SK-N-SH (cell line): ENCODE measurements around the gene SPRED2. TPM values are rescaled to one million over a fixed set of nuclear protein-coding genes. Genes with fewer than 3 reads are reported as not detected.

Source experiments
- CTCF ChIA-PET: fragments of 300-600, 350-600 bp; formaldehyde crosslinking; extraction: SDS; loops from one replicate; lab custom pipeline; 2021; lab: Yijun Ruan, JAX
- POLR2A ChIA-PET: fragments of 350-600 bp; sonication (Branson Sonifier 250); formaldehyde crosslinking; extraction: SDS; loops from one replicate; lab custom pipeline; 2020; ENCODE audit warnings: antibody characterized with exemption, inconsistent platforms; lab: Yijun Ruan, JAX
- DNase-seq: peaks from one replicate; pipeline ENCODE4 v3.0.0; 2012
- H2AFZ ChIP-seq: fragments of 200-600 bp; sonication (generic); 2 replicates; pipeline ENCODE4 v1.8.1; 2016; ENCODE audit warnings: antibody characterized with exemption, mild to moderate bottlenecking, low read depth
- H3F3A ChIP-seq: fragments of 200-600 bp; sonication (generic); replicated peaks from 2 replicates; pipeline ENCODE3; 2016; ENCODE audit warnings: antibody characterized with exemption, mild to moderate bottlenecking; ENCODE audit not compliant: insufficient read depth
- H3K27ac ChIP-seq, 2 experiments: fragments of 200-500 bp in 1 of 2; fragments of 200-600 bp in 1 of 2; sonication (Bioruptor generic) in 1 of 2; sonication (generic), shearing (Covaris generic) in 1 of 2; 2 replicates each; pipeline versions ENCODE4 v1.5.1 to v1.6.1; 2014 to 2016; ENCODE audit warnings: low read depth in 2 of 2, inconsistent platforms in 1 of 2, low read length in 1 of 2, mild to moderate bottlenecking in 1 of 2, mixed read lengths in 1 of 2
- H3K27me3 ChIP-seq: fragments of 200-600 bp; sonication (generic), shearing (Covaris generic); 2 replicates; pipeline ENCODE4 v1.6.1; 2016; ENCODE audit warnings: mixed run types; ENCODE audit not compliant: insufficient read depth
- H3K36me3 ChIP-seq, 2 experiments: fragments of 200-500 bp in 1 of 2; fragments of 200-600 bp in 1 of 2; sonication (Bioruptor generic) in 1 of 2; sonication (generic) in 1 of 2; replicated peaks in 1 of 2; 2 replicates each; pipeline versions ENCODE3 to v1.5.1; 2014 to 2016; ENCODE audit warnings: low read length in 1 of 2, mild to moderate bottlenecking in 1 of 2; ENCODE audit not compliant: insufficient read depth in 2 of 2, control insufficient read depth in 1 of 2
- H3K4me1 ChIP-seq, 2 experiments: fragments of 200-500 bp in 1 of 2; fragments of 200-600 bp in 1 of 2; sonication (Bioruptor generic) in 1 of 2; sonication (generic), shearing (Covaris generic) in 1 of 2; 2 replicates each; pipeline versions ENCODE4 v1.5.1 to v1.6.1; 2014 to 2016; ENCODE audit warnings: low read depth in 1 of 2, low read length in 1 of 2, mixed run types in 1 of 2; ENCODE audit not compliant: insufficient read depth in 2 of 2, control insufficient read depth in 1 of 2
- H3K4me2 ChIP-seq: fragments of 200-600 bp; sonication (generic), shearing (Covaris generic); 2 replicates; pipeline ENCODE4 v1.6.1; 2017; ENCODE audit warnings: mixed run types
- H3K4me3 ChIP-seq, 2 experiments: fragments of 200-500 bp in 1 of 2; fragments of 200-600 bp in 1 of 2; sonication (Bioruptor generic) in 1 of 2; sonication (generic), shearing (Covaris generic) in 1 of 2; 2 replicates each; pipeline versions ENCODE4 v1.5.1 to v1.8.1; 2014 to 2016; ENCODE audit warnings: low read depth in 2 of 2, inconsistent platforms in 1 of 2, low read length in 1 of 2, mild to moderate bottlenecking in 1 of 2, mixed read lengths in 1 of 2, moderate library complexity in 1 of 2
- H3K79me2 ChIP-seq: fragments of 200-600 bp; sonication (generic); 2 replicates; pipeline ENCODE4 v1.8.1; 2017; ENCODE audit warnings: mild to moderate bottlenecking; ENCODE audit not compliant: insufficient read depth
- H3K9ac ChIP-seq: fragments of 200-600 bp; sonication (generic); 2 replicates; pipeline ENCODE4 v1.6.1; 2017; ENCODE audit warnings: mixed run types
- H3K9me2 ChIP-seq: fragments of 200-600 bp; sonication (generic); 2 replicates; pipeline ENCODE4 v1.6.1; 2017; ENCODE audit warnings: mixed run types
- H3K9me3 ChIP-seq: fragments of 200-600 bp; sonication (generic); 2 replicates; pipeline ENCODE4 v1.6.1; 2017; ENCODE audit warnings: mixed run types, mild to moderate bottlenecking, moderate library complexity
- H4K20me1 ChIP-seq: fragments of 200-600 bp; sonication (generic); 2 replicates; pipeline ENCODE4 v1.6.1; 2017; ENCODE audit warnings: mild to moderate bottlenecking, mixed run types; ENCODE audit not compliant: insufficient read depth
- ELF1 ChIP-seq: IDR thresholded peaks from 2 replicates; pipeline ENCODE4 v1.4.0; 2012
- EZH2phosphoT487 ChIP-seq: fragments of 200-600 bp; sonication (generic); IDR thresholded peaks from 2 replicates; pipeline ENCODE4 v1.6.1; 2017; ENCODE audit warnings: low read depth, mixed run types, mild to moderate bottlenecking, antibody characterized with exemption, moderate library complexity, borderline replicate concordance
- FOSL2 ChIP-seq: IDR thresholded peaks from 2 replicates; pipeline ENCODE4 v1.4.0; 2012; ENCODE audit warnings: low read depth, mild to moderate bottlenecking, moderate library complexity, borderline replicate concordance
- FOXM1 ChIP-seq: IDR thresholded peaks from 2 replicates; pipeline ENCODE4 v1.4.0; 2012; ENCODE audit warnings: low read depth, mild to moderate bottlenecking
- GABPA ChIP-seq: IDR thresholded peaks from 2 replicates; pipeline ENCODE4 v1.4.0; 2012; ENCODE audit warnings: low read depth, mild to moderate bottlenecking
- GATA2 ChIP-seq: sonication (generic); formaldehyde crosslinking; IDR thresholded peaks from 2 replicates; pipeline ENCODE4 v1.5.0; 2020; ENCODE audit warnings: mild to moderate bottlenecking, missing genetic modification reagents
- MXI1 ChIP-seq: IDR thresholded peaks from 2 replicates; pipeline ENCODE4 v1.6.1; 2012; ENCODE audit warnings: mild to moderate bottlenecking, low read depth, low read length, improper control_type of control experiment
- PBX3 ChIP-seq: IDR thresholded peaks from 2 replicates; pipeline ENCODE4; 2012
- RCOR1 ChIP-seq: fragments of 150-350 bp; IDR thresholded peaks from 2 replicates; pipeline ENCODE4 v1.6.1; 2017; ENCODE audit warnings: antibody characterized with exemption, low read length
- TCF12 ChIP-seq: IDR thresholded peaks from 2 replicates; pipeline ENCODE4 v1.4.0; 2012
- YY1 ChIP-seq: IDR thresholded peaks from 2 replicates; pipeline ENCODE4 v1.4.0; 2012; ENCODE audit warnings: low read depth, mild to moderate bottlenecking
- WGBS: methylation state at CpG from one replicate; pipeline ENCODE4 v1.1.6; 2017; ENCODE audit warnings: low lambda C conversion rate; 5-methylcytosine and 5-hydroxymethylcytosine counted together
- polyA plus RNA-seq, 3 experiments: library from polyadenylated mRNA; depleted of rRNA; stranded (reverse); fragments of >200 nt; gene quantifications; 2 replicates each; pipeline ENCODE4 v1.2.3, GENCODE V29; 2012
- TF ChIP-seq, protein P1 (sequence below): fragments of 150-350 bp; IDR thresholded peaks from 2 replicates; pipeline ENCODE4 v1.6.1; 2016; ENCODE audit warnings: mild to moderate bottlenecking, low read depth, low read length
- TF ChIP-seq, protein P2 (sequence below): fragments of 150-350 bp; IDR thresholded peaks from 2 replicates; pipeline ENCODE4 v1.6.1; 2017; ENCODE audit warnings: antibody characterized with exemption, low read length, low read depth, borderline replicate concordance
- TF ChIP-seq, protein P3 (sequence below): IDR thresholded peaks from 2 replicates; pipeline ENCODE4 v1.6.1; 2012; ENCODE audit warnings: mild to moderate bottlenecking, low read depth, low read length, moderate library complexity

Gene SPRED2
- polyA plus RNA-seq, 1 of the 3 experiments (the other 2 are of a cell fraction), result 21.9 TPM

DNA sequence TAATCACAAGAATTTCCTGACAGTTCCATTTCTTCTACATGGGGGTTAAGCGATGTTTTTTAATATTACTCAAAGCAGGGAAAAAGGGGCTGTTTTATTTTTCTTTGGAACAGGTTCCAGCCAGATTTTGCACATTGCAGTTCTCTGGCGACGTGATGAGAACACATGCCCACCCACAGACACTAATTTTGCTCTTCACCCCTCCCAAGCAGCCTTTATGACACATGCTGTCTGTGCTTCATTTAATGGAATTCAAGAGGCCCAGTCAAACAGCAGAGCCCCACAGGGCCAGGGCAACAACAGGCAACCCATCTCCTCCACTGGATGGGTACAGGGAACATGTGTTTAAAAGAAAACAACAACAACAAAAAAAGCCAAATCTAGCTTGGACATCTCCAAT, 70.8 kb downstream of the SPRED2 start:
- Histone ChIP-seq H3K4me1 (peaks cover 30 to 55% of the 10 kb centered on the region in 2 experiments), H3K27ac (peak overlapping the region; percentile 29 to 76), H3K9ac (peak overlapping the region; percentile 13; the same call in 1 of the 2 replicates), H3K9me2 (no peaks in the 10 kb centered on the region), H3F3A (peaks cover 38% of the 10 kb centered on the region), H3K36me3 (no peaks in the 10 kb centered on the region), H3K4me3 (peak overlapping the region in 1 of 2 experiments; percentile 19; a peak in 1 of 4 replicates), H4K20me1 (peaks cover 63% of the 10 kb centered on the region), H3K27me3 (no peaks in the 10 kb centered on the region), H3K79me2 (peaks cover 94% of the 10 kb centered on the region), H2AFZ (no peak overlapping the region), H3K4me2 (peak overlapping the region; percentile 61), H3K9me3 (no peaks in the 10 kb centered on the region)
- peak; percentile 62 for DNase-seq
- 47% methylated on average over 3 of the region's 3 CpGs for WGBS
- TF ChIP-seq GATA2 (CRISPR knock-in tag), result no peak
- no peak for TF ChIP-seq YY1
- no peak for TF ChIP-seq ELF1
- TF ChIP-seq, protein P1, sequence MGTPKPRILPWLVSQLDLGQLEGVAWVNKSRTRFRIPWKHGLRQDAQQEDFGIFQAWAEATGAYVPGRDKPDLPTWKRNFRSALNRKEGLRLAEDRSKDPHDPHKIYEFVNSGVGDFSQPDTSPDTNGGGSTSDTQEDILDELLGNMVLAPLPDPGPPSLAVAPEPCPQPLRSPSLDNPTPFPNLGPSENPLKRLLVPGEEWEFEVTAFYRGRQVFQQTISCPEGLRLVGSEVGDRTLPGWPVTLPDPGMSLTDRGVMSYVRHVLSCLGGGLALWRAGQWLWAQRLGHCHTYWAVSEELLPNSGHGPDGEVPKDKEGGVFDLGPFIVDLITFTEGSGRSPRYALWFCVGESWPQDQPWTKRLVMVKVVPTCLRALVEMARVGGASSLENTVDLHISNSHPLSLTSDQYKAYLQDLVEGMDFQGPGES, result no peak
- TF ChIP-seq RCOR1, result peak; percentile 29; the same call in 1 of the 2 replicates
- TF ChIP-seq, protein P2, sequence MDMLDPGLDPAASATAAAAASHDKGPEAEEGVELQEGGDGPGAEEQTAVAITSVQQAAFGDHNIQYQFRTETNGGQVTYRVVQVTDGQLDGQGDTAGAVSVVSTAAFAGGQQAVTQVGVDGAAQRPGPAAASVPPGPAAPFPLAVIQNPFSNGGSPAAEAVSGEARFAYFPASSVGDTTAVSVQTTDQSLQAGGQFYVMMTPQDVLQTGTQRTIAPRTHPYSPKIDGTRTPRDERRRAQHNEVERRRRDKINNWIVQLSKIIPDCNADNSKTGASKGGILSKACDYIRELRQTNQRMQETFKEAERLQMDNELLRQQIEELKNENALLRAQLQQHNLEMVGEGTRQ, result no peak
- TF ChIP-seq GABPA, result no peak
- TF ChIP-seq PBX3, result no peak
- no peak for TF ChIP-seq FOXM1
- TF ChIP-seq EZH2phosphoT487, result no peak
- TF ChIP-seq, protein P3, sequence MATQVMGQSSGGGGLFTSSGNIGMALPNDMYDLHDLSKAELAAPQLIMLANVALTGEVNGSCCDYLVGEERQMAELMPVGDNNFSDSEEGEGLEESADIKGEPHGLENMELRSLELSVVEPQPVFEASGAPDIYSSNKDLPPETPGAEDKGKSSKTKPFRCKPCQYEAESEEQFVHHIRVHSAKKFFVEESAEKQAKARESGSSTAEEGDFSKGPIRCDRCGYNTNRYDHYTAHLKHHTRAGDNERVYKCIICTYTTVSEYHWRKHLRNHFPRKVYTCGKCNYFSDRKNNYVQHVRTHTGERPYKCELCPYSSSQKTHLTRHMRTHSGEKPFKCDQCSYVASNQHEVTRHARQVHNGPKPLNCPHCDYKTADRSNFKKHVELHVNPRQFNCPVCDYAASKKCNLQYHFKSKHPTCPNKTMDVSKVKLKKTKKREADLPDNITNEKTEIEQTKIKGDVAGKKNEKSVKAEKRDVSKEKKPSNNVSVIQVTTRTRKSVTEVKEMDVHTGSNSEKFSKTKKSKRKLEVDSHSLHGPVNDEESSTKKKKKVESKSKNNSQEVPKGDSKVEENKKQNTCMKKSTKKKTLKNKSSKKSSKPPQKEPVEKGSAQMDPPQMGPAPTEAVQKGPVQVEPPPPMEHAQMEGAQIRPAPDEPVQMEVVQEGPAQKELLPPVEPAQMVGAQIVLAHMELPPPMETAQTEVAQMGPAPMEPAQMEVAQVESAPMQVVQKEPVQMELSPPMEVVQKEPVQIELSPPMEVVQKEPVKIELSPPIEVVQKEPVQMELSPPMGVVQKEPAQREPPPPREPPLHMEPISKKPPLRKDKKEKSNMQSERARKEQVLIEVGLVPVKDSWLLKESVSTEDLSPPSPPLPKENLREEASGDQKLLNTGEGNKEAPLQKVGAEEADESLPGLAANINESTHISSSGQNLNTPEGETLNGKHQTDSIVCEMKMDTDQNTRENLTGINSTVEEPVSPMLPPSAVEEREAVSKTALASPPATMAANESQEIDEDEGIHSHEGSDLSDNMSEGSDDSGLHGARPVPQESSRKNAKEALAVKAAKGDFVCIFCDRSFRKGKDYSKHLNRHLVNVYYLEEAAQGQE, result no peak
- TF ChIP-seq FOSL2, result no peak
- peak; percentile 10; the same call in 1 of the 2 replicates for TF ChIP-seq TCF12
- peak; percentile 75; the same call in 1 of the 2 replicates for TF ChIP-seq MXI1
- ChIA-PET POLR2A (interaction anchor here (0.6 kb wide), 1 partner anchor 96 kb away, joined by 3 read pairs; no protein-coding TSS in a partner anchor), CTCF (interaction anchor here (1.5 to 2.1 kb wide), 2 partner anchors 12 to 68 kb away, joined by 4 to 9 read pairs; no protein-coding TSS in a partner anchor)
